GM12878 (cell line): Measurements from ENCODE around the gene PRPF4. TPM values are rescaled to one million over a fixed set of nuclear protein-coding genes. Genes with fewer than 3 reads are reported as not detected.
A peak's percentile ranks its signal among the peaks of the same experiment; 100 is the strongest.

Source experiments
- ATAC-seq: fragments of 200-7000 bp; cut with Tn5 transposase; 3 replicates; pipeline ENCODE4 v1.9.1; 2020; ENCODE audit warnings: mild to moderate bottlenecking, moderate library complexity
- BruUV-seq: library from RNA; stranded (reverse); fragments of 400-500 nt; replicated peaks from 2 replicates; lab custom pipeline; 2021; lab: Mats Ljungman, UMichigan
- CTCF ChIA-PET: fragments of 300-600 bp; sonication (Branson Sonifier 250); formaldehyde crosslinking; extraction: SDS; loops from one replicate; lab custom pipeline; 2021; ENCODE audit warnings: inconsistent platforms; lab: Yijun Ruan, JAX
- POLR2A ChIA-PET: fragments of 350-600 bp; formaldehyde crosslinking; extraction: SDS; loops from one replicate; lab custom pipeline; 2021; ENCODE audit warnings: inconsistent platforms; lab: Charles Lee
- RAD21 ChIA-PET: fragments of 300-600 bp; sonication (Branson Sonifier 250); formaldehyde crosslinking; loops from one replicate; lab custom pipeline; 2023; ENCODE audit warnings: antibody characterized with exemption; ENCODE audit not compliant: unreplicated experiment; lab: Charles Lee
- SMC1A ChIA-PET: fragments of 300-600 bp; sonication (Branson Sonifier 250); formaldehyde crosslinking; loops from one replicate; lab custom pipeline; 2023; ENCODE audit not compliant: unreplicated experiment, uncharacterized antibody; lab: Charles Lee
- DNase-seq: peaks from one replicate; pipeline ENCODE4 v3.0.0-alpha.2; 2011; ENCODE audit warnings: low read depth, low spot score
- FAIRE-seq: peaks from 3 replicates; lab custom pipeline; 2011; peaks lifted over from hg19 to GRCh38; lab: Jason Lieb, UNC
- H2AFZ ChIP-seq: 2 replicates; pipeline ENCODE4 v1.6.0; 2011; ENCODE audit warnings: low read depth, low read length, control low read depth; ENCODE audit not compliant: control insufficient read depth
- H3K27ac ChIP-seq: 2 replicates; pipeline ENCODE4 v1.5.1; 2011; ENCODE audit warnings: control low read depth; ENCODE audit not compliant: control insufficient read depth, insufficient read depth
- H3K27me3 ChIP-seq, 2 experiments: replicated peaks in 1 of 2; 2 replicates each; pipeline versions ENCODE4 v1.6.0 to v1.6.1; 2011; ENCODE audit warnings: low read length in 1 of 2; ENCODE audit not compliant: control insufficient read depth in 2 of 2, insufficient read depth in 2 of 2
- H3K36me3 ChIP-seq, 2 experiments: 2 replicates each; pipeline ENCODE4 v1.5.1; 2011; ENCODE audit warnings: low read length in 1 of 2; ENCODE audit not compliant: control insufficient read depth in 2 of 2, insufficient read depth in 2 of 2
- H3K4me1 ChIP-seq: 2 replicates; pipeline ENCODE4 v1.6.1; 2011; ENCODE audit warnings: mild to moderate bottlenecking, low read length, moderate library complexity, mixed read lengths; ENCODE audit not compliant: control insufficient read depth, insufficient read depth
- H3K4me2 ChIP-seq: 2 replicates; pipeline ENCODE4 v1.6.0; 2011; ENCODE audit warnings: control low read depth; ENCODE audit not compliant: control insufficient read depth, insufficient read depth
- H3K4me3 ChIP-seq: fragments of 200-600 bp; sonication (generic); 2 replicates; pipeline ENCODE4 v1.5.1; 2016
- H3K79me2 ChIP-seq: 2 replicates; pipeline ENCODE4 v1.6.0; 2011; ENCODE audit warnings: low read length; ENCODE audit not compliant: control insufficient read depth, insufficient read depth
- H3K9ac ChIP-seq: 2 replicates; pipeline ENCODE4 v1.8.0; 2011; ENCODE audit warnings: low read length, control low read depth, mixed read lengths; ENCODE audit not compliant: control insufficient read depth, insufficient read depth
- H3K9me3 ChIP-seq: replicated peaks from 3 replicates; pipeline ENCODE4 v1.5.1; 2011; ENCODE audit warnings: mild to moderate bottlenecking, low read length; ENCODE audit not compliant: control insufficient read depth, insufficient read depth
- H4K20me1 ChIP-seq: 2 replicates; pipeline ENCODE4 v1.6.0; 2011; ENCODE audit not compliant: control insufficient read depth, insufficient read depth
- BMI1 ChIP-seq: fragments of 450-650 bp; IDR thresholded peaks from 2 replicates; pipeline ENCODE4 v1.6.1; 2016; ENCODE audit warnings: mild to moderate bottlenecking, moderate library complexity, borderline replicate concordance
- CBX5 ChIP-seq: sonication (generic); IDR thresholded peaks from 2 replicates; pipeline ENCODE4 v1.6.1; 2016; ENCODE audit warnings: low read depth, moderate library complexity, mild to moderate bottlenecking, inconsistent platforms
- ELK1 ChIP-seq: IDR thresholded peaks from 2 replicates; pipeline ENCODE4 v1.6.1; 2012; ENCODE audit warnings: low read depth, low read length, improper control_type of control experiment
- FOS ChIP-seq: IDR thresholded peaks from 3 replicates; pipeline ENCODE4 v1.6.1; 2011; ENCODE audit warnings: borderline replicate concordance; ENCODE audit not compliant: insufficient read length; ENCODE audit errors: extremely low read depth
- JUND ChIP-seq: IDR thresholded peaks from 2 replicates; pipeline ENCODE4 v1.6.1; 2012; ENCODE audit warnings: low read depth, mild to moderate bottlenecking, low read length, improper control_type of control experiment, moderate library complexity
- MYB ChIP-seq: fragments of 150-350 bp; IDR thresholded peaks from 2 replicates; pipeline ENCODE4 v1.6.1; 2014; ENCODE audit warnings: mild to moderate bottlenecking, low read depth, low read length, borderline replicate concordance
- NFYB ChIP-seq: IDR thresholded peaks from 2 replicates; pipeline ENCODE4 v1.6.1; 2011; ENCODE audit warnings: low read depth, mild to moderate bottlenecking, low read length, improper control_type of control experiment, moderate library complexity; ENCODE audit not compliant: insufficient read depth
- PBX3 ChIP-seq: IDR thresholded peaks from 2 replicates; pipeline ENCODE4 v1.6.1; 2011; ENCODE audit warnings: mild to moderate bottlenecking, low read depth, low read length, moderate library complexity; ENCODE audit not compliant: insufficient replicate concordance
- POLR2A ChIP-seq: IDR thresholded peaks from 2 replicates; pipeline ENCODE4 v1.6.1; 2011; ENCODE audit warnings: low read depth, mild to moderate bottlenecking, low read length
- RAD21 ChIP-seq: IDR thresholded peaks from 2 replicates; pipeline ENCODE4 v1.6.1; 2011; ENCODE audit warnings: mild to moderate bottlenecking, low read depth, low read length, moderate library complexity; ENCODE audit not compliant: insufficient read depth
- RUNX3 ChIP-seq: IDR thresholded peaks from 2 replicates; pipeline ENCODE4 v1.6.1; 2012; ENCODE audit warnings: low read length, inconsistent platforms
- SMC3 ChIP-seq: IDR thresholded peaks from 2 replicates; pipeline ENCODE4 v1.6.1; 2011; ENCODE audit warnings: low read length, improper control_type of control experiment, borderline replicate concordance
- SREBF1 ChIP-seq: IDR thresholded peaks from 2 replicates; pipeline ENCODE4 v1.6.1; 2012; ENCODE audit warnings: mild to moderate bottlenecking, low read length
- SREBF2 ChIP-seq: IDR thresholded peaks from 2 replicates; pipeline ENCODE4 v1.6.1; 2012; ENCODE audit warnings: mild to moderate bottlenecking, low read length
- TAF1 ChIP-seq: IDR thresholded peaks from 2 replicates; pipeline ENCODE4 v1.6.1; 2011; ENCODE audit warnings: mild to moderate bottlenecking, low read depth, low read length, borderline replicate concordance
- TBL1XR1 ChIP-seq: IDR thresholded peaks from 2 replicates; pipeline ENCODE4 v1.6.1; 2012; ENCODE audit warnings: low read depth, low read length, improper control_type of control experiment
- WRNIP1 ChIP-seq: IDR thresholded peaks from 2 replicates; pipeline ENCODE4 v1.6.1; 2011; ENCODE audit warnings: low read depth, low read length, improper control_type of control experiment, borderline replicate concordance
- ZZZ3 ChIP-seq: IDR thresholded peaks from 2 replicates; pipeline ENCODE4 v1.6.1; 2011; ENCODE audit warnings: low read depth; ENCODE audit not compliant: control insufficient read depth, insufficient read length
- WGBS: methylation state at CpG from one replicate; pipeline ENCODE4 v1.1.6; 2016; ENCODE audit warnings: low lambda C conversion rate; ENCODE audit not compliant: insufficient replicate concordance, insufficient coverage; ENCODE audit errors: missing lambda C conversion rate; 5-methylcytosine and 5-hydroxymethylcytosine counted together
- in situ Hi-C: fragments of 300-500 bp; cut with MboI; formaldehyde crosslinking; loops from 9 replicates; pipeline ENCODE4 v1.14.3; 2018; ENCODE audit warnings: mixed read lengths
- intact Hi-C: fragments of 100-400 bp; cut with micrococcal nuclease; formaldehyde crosslinking; loops from one replicate; pipeline ENCODE4 v1.14.2; 2022; ENCODE audit not compliant: unreplicated experiment
- polyA plus RNA-seq, 11 experiments: library from polyadenylated mRNA; depleted of rRNA in 4 of 11; unstranded in 6 of 11; stranded (reverse) in 5 of 11; fragments of >200 nt; fragmentation: Nextera tagmentation in 4 of 11; fragmentation: Illumina TruSeq in 1 of 11; extraction: Ambion mirVana in 4 of 11; extraction: Trizol in 1 of 11; gene quantifications; 1 replicate in 1 of 11; 2 replicates in 10 of 11; pipeline versions ENCODE4 v1.2.1 to v1.2.3, GENCODE V29; 2011 to 2016; ENCODE audit warnings: inconsistent platforms in 2 of 11, missing spikeins in 2 of 11, low read depth in 1 of 11
- total RNA-seq, 4 experiments: library from RNA; depleted of rRNA in 3 of 4; stranded (reverse); fragments of >200 nt in 3 of 4; fragmentation: Illumina TruSeq in 1 of 4; extraction: Trizol in 1 of 4; gene quantifications; 2 replicates each; pipeline versions ENCODE4 v1.2.1 to v1.2.3, GENCODE V29; 2013 to 2021
- TF ChIP-seq, protein P1 (sequence below): fragments of 150-350 bp; IDR thresholded peaks from 2 replicates; pipeline ENCODE4 v1.6.1; 2016; ENCODE audit warnings: low read depth, low read length

Gene PRPF4
- total and polyA plus RNA-seq, 10 of the 15 experiments (the other 5 are each of a cell fraction or from before 2014, with no cell fraction given), result 23.0 to 48.1 (median 39.2) TPM

- ChIA-PET SMC1A (interaction anchor here (0.6 to 3.3 kb wide), 7 partner anchors 10 to 349 kb away, joined by 3 to 14 read pairs (median 5); partner anchors contain the start of genes C9orf43 and POLE3), RAD21 (interaction anchor here (1.1 to 2.6 kb wide), 3 partner anchors 35 to 349 kb away, joined by 4 to 7 read pairs (median 5); partner anchors contain the start of gene CDC26), POLR2A (interaction anchor here (0.7 kb wide), 1 partner anchor 121 kb away, joined by 7 read pairs; no protein-coding TSS in a partner anchor), CTCF (interaction anchor here (0.6 to 2.8 kb wide), 17 partner anchors 11 to 995 kb away, joined by 3 to 18 read pairs (median 4); partner anchors contain the start of genes CDC26 and WDR31)
- Histone ChIP-seq H3K79me2 (no peaks in the 10 kb centered on the region), H3K4me2 (no peak overlapping the region), H3K27ac (no peak overlapping the region), H3K4me3 (no peak overlapping the region), H3K9ac (no peak overlapping the region), H2AFZ (no peak overlapping the region), H4K20me1 (no peaks in the 10 kb centered on the region), H3K36me3 (no peaks in the 10 kb centered on the region), H3K4me1 (no peaks in the 10 kb centered on the region), H3K27me3 (no peaks in the 10 kb centered on the region), H3K9me3 (no peaks in the 10 kb centered on the region)
- FAIRE-seq (peak; percentile 81), DNase-seq (no peak), ATAC-seq (peak; percentile 65)
- in situ Hi-C loops, result no loop called here
- intact Hi-C loops, result loop anchor here (1.0 to 2.0 kb wide), 2 partner anchors 98 to 349 kb away; no protein-coding TSS in a partner anchor
- BruUV-seq, result no TSS peak
- WGBS, result 2% methylated on average over 2 of the region's 2 CpGs
- TF ChIP-seq WRNIP1 (no peak), ZZZ3 (no peak), CBX5 (no peak), PBX3 (no peak), JUND (no peak), NFYB (no peak), FOS (no peak), RAD21 (peak; percentile 91), TBL1XR1 (no peak), SREBF2 (no peak), SREBF1 (no peak), BMI1 (no peak), TAF1 (no peak), SMC3 (peak; percentile 72; the same call in 1 of the 2 replicates), ELK1 (no peak), RUNX3 (no peak), MYB (no peak), POLR2A (no peak)
- TF ChIP-seq, protein P1, sequence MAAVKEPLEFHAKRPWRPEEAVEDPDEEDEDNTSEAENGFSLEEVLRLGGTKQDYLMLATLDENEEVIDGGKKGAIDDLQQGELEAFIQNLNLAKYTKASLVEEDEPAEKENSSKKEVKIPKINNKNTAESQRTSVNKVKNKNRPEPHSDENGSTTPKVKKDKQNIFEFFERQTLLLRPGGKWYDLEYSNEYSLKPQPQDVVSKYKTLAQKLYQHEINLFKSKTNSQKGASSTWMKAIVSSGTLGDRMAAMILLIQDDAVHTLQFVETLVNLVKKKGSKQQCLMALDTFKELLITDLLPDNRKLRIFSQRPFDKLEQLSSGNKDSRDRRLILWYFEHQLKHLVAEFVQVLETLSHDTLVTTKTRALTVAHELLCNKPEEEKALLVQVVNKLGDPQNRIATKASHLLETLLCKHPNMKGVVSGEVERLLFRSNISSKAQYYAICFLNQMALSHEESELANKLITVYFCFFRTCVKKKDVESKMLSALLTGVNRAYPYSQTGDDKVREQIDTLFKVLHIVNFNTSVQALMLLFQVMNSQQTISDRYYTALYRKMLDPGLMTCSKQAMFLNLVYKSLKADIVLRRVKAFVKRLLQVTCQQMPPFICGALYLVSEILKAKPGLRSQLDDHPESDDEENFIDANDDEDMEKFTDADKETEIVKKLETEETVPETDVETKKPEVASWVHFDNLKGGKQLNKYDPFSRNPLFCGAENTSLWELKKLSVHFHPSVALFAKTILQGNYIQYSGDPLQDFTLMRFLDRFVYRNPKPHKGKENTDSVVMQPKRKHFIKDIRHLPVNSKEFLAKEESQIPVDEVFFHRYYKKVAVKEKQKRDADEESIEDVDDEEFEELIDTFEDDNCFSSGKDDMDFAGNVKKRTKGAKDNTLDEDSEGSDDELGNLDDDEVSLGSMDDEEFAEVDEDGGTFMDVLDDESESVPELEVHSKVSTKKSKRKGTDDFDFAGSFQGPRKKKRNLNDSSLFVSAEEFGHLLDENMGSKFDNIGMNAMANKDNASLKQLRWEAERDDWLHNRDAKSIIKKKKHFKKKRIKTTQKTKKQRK, result no peak
Observed at GRCh38 chr9:113309204-113309813, 33.9 kb downstream of the PRPF4 start.
